ENCODE data around the gene DUSP21. TPM values are rescaled to one million over a fixed set of nuclear protein-coding genes. Genes with fewer than 3 reads are reported as not detected.
"Not testable (repeated sequence)": the region's sequence is repeated elsewhere in the genome, so short reads cannot be mapped to it uniquely, and the experiment has no call there.

Gene DUSP21
- total RNA-seq, 1 donor from 2014 or later: not detected

- no peak for DNase-seq (ENCODE audit: low read depth)
- Histone ChIP-seq H3K4me3 (ENCODE audit: low read depth, low read length) (no peak overlapping the region), H3K36me3 (ENCODE audit: control insufficient read depth, insufficient read depth, low read length) (no peaks in the 10 kb centered on the region), H3K27me3 (ENCODE audit: control insufficient read depth, insufficient read depth, low read length) (no peaks in the 10 kb centered on the region)
- TF ChIP-seq, protein P1, sequence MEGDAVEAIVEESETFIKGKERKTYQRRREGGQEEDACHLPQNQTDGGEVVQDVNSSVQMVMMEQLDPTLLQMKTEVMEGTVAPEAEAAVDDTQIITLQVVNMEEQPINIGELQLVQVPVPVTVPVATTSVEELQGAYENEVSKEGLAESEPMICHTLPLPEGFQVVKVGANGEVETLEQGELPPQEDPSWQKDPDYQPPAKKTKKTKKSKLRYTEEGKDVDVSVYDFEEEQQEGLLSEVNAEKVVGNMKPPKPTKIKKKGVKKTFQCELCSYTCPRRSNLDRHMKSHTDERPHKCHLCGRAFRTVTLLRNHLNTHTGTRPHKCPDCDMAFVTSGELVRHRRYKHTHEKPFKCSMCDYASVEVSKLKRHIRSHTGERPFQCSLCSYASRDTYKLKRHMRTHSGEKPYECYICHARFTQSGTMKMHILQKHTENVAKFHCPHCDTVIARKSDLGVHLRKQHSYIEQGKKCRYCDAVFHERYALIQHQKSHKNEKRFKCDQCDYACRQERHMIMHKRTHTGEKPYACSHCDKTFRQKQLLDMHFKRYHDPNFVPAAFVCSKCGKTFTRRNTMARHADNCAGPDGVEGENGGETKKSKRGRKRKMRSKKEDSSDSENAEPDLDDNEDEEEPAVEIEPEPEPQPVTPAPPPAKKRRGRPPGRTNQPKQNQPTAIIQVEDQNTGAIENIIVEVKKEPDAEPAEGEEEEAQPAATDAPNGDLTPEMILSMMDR (IDR thresholded peaks at IDR 0.05; ENCODE audit: insufficient read depth, low read length, severe bottlenecking): no peak
- no peak for FAIRE-seq
These were observed 35.0 kb downstream of the DUSP21 start for GRCh38 chrX:44878780-44879179.

- Histone ChIP-seq H3K4me3 (ENCODE audit: low read depth, low read length) (no peak overlapping the region), H3K36me3 (ENCODE audit: control insufficient read depth, insufficient read depth, low read length) (no peaks in the 10 kb centered on the region), H3K27me3 (ENCODE audit: control insufficient read depth, insufficient read depth, low read length) (no peaks in the 10 kb centered on the region)
- no peak for FAIRE-seq
- TF ChIP-seq, protein P1 (IDR thresholded peaks at IDR 0.05; ENCODE audit: insufficient read depth, low read length, severe bottlenecking): no peak
- no peak for DNase-seq (ENCODE audit: low read depth)
These were observed 37.7 kb downstream of the DUSP21 start for GRCh38 chrX:44881549-44881948.

- DNase-seq (ENCODE audit: low read depth): no peak
- H3K4me3 ChIP-seq (ENCODE audit: low read depth, low read length): no peak overlapping the region
- H3K27me3 ChIP-seq (ENCODE audit: control insufficient read depth, insufficient read depth, low read length): no peaks in the 10 kb centered on the region
- H3K36me3 ChIP-seq (ENCODE audit: control insufficient read depth, insufficient read depth, low read length): no peaks in the 10 kb centered on the region
- FAIRE-seq: no peak
- TF ChIP-seq, protein P1 (IDR thresholded peaks at IDR 0.05; ENCODE audit: insufficient read depth, low read length, severe bottlenecking): no peak
These were observed 38.8 kb downstream of the DUSP21 start for GRCh38 chrX:44882635-44883034.

- TF ChIP-seq, protein P1 (IDR thresholded peaks at IDR 0.05; ENCODE audit: insufficient read depth, low read length, severe bottlenecking): no peak
- H3K4me3 ChIP-seq (ENCODE audit: low read depth, low read length): no peak overlapping the region
- FAIRE-seq (no peak), DNase-seq (ENCODE audit: low read depth) (no peak)
- no peaks in the 10 kb centered on the region for H3K27me3 ChIP-seq (ENCODE audit: control insufficient read depth, insufficient read depth, low read length)
- no peaks in the 10 kb centered on the region for H3K36me3 ChIP-seq (ENCODE audit: control insufficient read depth, insufficient read depth, low read length)
These were observed 41.1 kb downstream of the DUSP21 start for GRCh38 chrX:44884944-44885343.

DNA sequence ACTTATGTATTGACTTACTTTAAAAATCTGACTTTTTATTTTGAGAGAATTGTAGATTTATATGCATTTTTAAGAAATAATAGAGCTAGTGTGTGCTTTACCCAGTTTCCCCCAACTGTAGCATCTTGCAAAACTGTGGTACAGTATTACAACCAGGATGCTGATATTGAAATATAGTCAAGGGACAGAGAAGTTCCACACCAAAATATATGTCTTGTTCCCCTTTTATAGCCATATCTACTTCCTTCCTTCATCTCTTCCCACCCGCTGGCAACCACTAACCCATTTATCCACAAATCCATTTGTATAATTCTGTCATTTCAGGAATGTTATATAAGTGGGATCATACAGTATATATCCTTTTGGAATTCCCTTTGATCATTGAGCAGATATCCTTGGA is 46.0 kb downstream of the DUSP21 start:
- no peak for FAIRE-seq
- no peak for DNase-seq (ENCODE audit: low read depth)
- H3K27me3 ChIP-seq (ENCODE audit: control insufficient read depth, insufficient read depth, low read length): no peaks in the 10 kb centered on the region
- no peak overlapping the region for H3K4me3 ChIP-seq (ENCODE audit: low read depth, low read length)
- TF ChIP-seq, protein P1 (IDR thresholded peaks at IDR 0.05; ENCODE audit: insufficient read depth, low read length, severe bottlenecking): no peak
- no peaks in the 10 kb centered on the region for H3K36me3 ChIP-seq (ENCODE audit: control insufficient read depth, insufficient read depth, low read length)

- DNase-seq (ENCODE audit: low read depth) (no peak), FAIRE-seq (no peak)
- no peaks in the 10 kb centered on the region for H3K36me3 ChIP-seq (ENCODE audit: control insufficient read depth, insufficient read depth, low read length)
- H3K4me3 ChIP-seq (ENCODE audit: low read depth, low read length): no peak overlapping the region
- H3K27me3 ChIP-seq (ENCODE audit: control insufficient read depth, insufficient read depth, low read length): no peaks in the 10 kb centered on the region
- TF ChIP-seq, protein P1 (IDR thresholded peaks at IDR 0.05; ENCODE audit: insufficient read depth, low read length, severe bottlenecking): no peak
These were observed 46.4 kb downstream of the DUSP21 start for GRCh38 chrX:44890247-44890646.

- not testable (repeated sequence) for H3K36me3 ChIP-seq (ENCODE audit: control insufficient read depth, insufficient read depth, low read length); FAIRE-seq; DNase-seq (ENCODE audit: low read depth)
These were observed 46.9 kb downstream of the DUSP21 start for GRCh38 chrX:44890687-44891086.

More at GRCh38 chrX:44890687-44891086, 46.9 kb downstream of the DUSP21 start:
- H3K4me3 ChIP-seq (ENCODE audit: low read depth, low read length); H3K27me3 ChIP-seq (ENCODE audit: control insufficient read depth, insufficient read depth, low read length): not testable (repeated sequence)

Data from bronchial epithelial cell (primary cell).